HG03469 (cell line): ENCODE data around the gene DAND5.
"Not testable (repeated sequence)": the region's sequence is repeated elsewhere in the genome, so short reads cannot be mapped to it uniquely, and the experiment has no call there.

Experiments
- ATAC-seq: cut with Tn5 transposase; IDR thresholded peaks from one replicate; pipeline ENCODE4 v1.9.1; 2021; ENCODE audit warnings: mild to moderate bottlenecking, moderate library complexity, moderate number of reproducible peaks; ENCODE audit not compliant: unreplicated experiment

The DAND5 gene

DNA sequence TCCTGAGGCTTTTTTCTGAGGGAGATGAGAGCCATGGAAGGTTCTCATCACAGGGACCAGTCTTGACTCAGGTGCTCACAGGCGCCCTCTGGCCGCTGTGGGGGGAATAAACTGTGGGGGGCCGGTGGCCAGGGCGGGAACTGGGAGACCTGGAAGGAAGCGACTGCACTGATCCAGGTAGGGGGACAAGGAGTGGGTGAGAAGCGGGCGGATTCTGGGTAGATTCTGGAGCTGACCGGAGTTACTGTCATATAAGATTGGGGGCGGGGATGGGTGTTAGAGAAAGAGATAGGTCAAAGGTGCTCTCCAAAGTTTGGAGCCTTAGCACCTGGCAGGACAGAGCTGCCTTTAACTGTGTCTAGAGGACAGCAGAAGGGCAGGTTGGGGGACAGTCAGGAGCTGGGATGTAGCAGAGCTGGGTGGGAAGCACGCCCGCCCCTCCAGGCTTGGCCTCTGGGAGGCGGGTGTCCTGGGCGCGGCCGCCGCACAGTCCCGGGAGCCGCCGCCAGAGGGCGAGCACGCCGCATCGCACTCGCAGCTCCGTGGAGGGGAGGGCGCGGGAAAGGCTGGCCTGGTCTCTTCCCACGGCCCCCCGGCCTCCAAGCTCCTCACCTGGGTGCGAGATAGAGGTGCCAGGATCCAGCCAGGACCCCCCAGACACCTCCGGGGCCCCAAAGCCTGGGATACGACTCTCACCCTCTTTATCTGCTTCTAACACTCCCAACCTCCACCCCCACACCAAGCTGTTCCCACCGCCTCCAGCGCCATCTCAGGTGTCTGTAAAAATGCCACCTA, 4.2 kb upstream of the DAND5 start:
- ATAC-seq: no peak

- ATAC-seq: no peak
Observed at GRCh38 chr19:12965812-12966135, 3.6 kb upstream of the DAND5 start.

- no peak for ATAC-seq
Observed at GRCh38 chr19:12967907-12968306, 1.5 kb upstream of the DAND5 start.

DNA sequence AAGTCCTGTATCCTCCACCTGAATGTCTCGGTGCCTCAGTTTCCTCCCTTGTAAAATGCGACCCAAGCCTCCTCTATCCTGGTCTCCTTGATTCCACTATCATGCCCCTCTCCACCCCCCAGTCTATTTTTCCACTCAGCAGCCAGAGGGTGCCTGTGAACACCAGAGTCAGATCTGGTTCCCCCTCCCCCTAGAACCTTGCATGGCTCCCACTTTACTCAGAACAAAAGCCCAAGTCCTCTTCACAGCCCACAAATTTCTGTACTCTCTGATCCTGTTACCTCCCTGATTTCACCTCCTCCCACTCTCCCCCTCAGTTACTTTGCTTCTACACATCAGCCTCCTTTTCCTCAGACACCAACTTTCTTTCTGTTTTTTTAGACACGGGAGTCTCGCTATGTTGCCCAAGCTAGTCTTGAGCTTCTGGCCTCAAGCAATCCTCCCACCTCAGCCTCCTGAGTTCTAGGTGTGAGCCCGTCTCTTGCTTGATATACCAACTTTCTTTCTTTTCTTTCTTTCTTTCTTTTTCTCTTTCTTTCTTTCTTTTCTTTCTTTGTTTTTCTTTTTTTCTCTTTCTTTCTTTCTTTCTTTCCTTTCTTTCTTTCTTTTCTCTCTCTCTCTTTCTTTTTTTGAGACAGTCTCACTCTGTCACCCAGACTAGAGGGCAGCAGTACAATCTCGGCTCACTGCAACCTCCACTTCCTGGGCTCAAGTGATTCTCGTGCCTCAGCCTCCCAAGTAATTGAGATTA, 869 bp downstream of the DAND5 start:
- ATAC-seq: no peak

DNA sequence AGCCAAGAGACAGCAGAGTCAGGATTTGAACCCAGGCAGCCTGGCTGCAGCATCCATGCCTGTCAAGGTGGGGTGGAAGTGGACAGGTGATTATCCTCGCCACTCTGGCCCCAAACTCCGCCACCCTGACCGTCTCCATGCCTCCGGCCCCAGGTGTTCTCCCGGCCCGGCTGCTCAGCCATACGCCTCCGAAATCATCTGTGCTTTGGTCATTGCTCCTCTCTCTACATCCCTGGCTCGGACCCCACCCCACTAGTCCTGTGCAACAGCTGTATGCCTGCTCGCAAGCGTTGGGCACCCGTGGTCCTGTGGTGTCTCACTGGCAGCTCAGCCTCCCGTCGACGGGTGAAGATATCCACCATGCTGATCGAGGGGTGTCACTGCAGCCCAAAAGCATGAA, 3.9 kb downstream of the DAND5 start:
- no peak for ATAC-seq

DNA sequence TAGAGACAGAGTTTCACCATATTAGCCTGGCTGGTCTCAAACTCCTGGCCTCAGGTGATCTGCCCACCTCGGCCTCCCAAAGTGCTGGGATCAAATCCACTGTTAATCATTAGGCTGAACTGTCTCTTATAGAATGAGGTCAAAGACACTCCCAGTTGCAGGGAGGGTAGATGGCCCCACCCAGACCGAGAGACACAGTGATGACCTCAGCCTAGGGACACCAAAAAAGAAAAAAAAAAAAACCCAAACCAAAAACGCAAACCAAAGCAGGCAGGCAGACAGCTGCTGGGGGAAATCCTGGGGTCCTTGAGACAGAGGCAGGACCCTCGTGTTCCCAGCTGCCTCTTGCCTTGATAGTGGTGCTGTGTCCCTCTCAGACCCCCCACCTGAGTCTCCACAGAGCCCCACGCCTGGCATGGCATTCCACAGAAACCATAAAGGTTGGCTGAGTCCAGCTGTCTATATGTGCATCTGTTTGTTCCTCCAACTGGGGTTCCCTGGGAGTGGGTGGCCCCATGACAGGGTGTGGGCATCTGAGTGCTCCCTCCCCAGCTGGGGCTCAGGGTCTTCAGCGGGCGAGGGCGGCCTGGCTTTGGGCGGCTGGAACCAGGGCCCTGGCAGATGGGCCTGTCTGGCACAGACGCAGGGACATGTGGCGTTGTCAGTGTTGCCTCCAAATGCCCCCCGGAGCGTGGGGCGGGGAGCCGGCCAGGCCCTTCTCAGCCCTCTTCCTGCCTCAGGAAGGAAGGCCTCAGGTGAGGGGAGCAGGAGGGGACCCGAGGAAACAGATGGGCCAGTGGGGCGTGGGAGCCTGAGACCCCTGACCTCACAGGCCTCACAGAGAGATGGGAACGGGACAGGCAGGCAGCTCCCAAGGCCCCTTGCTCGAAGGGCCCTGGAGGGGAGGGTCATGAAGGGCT, 5.2 kb downstream of the DAND5 start:
- no peak for ATAC-seq

- ATAC-seq: no peak
Observed at GRCh38 chr19:12975221-12975741, 5.9 kb downstream of the DAND5 start.

DNA sequence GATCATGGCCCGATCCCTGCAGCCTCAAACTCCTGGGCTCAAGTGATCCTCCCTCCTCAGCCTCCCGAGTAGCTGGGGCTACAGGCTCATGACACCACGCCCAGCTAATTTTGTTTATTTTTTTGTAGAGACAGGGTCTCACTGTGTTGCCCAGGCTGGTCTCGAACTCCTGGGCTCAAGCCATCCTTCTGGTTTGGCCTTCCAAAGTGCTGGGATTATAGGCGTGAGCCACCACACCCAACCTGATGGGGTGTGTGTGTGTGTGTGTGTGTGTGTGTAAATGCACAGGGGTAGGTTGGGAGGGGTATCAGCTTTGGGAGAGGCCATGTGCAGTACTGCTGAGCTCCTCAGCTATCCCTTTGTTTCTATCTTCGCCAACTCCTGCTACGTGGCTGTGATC, 6.7 kb downstream of the DAND5 start:
- not testable (repeated sequence) for ATAC-seq

DNA sequence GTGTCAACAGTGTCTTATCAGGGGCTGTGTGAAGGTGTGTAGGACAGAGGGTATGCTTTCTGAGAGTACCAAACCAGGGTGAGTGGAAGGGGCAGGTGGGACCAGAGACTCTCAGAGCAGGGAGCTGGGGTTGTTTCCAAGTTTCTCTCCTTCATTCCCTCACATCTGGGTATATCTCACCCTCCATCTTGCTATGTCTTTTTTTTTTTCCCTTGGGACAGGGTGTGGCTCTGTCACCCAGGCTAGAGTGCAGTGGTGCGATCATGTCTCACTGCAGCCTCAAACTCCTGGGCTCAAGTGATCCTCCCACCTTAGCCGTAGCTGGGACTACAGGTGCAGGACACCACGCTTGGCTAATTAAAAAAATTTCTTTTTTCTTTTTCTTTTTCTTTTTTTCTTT, 10.6 kb downstream of the DAND5 start:
- ATAC-seq: no peak

DNA sequence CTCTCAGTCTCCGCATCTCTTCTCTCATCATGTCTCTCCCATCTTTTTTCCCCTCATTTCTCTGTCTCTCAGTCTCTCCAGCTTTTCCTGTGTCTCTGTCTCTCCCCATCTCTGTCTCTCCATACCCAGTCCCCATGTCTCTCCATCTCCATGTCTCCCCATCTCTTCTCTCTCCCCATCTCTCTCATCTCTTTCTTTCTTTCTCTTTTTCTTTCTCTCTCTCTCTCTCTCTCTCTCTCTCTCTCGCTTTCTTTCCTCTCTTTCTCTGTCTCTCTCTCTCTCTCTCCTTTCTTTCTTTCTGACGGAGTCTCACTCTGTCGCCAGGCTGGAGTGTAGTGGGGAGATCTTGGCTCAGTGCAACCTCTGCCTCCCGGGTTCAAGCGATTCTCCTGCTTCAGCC, 13.3 kb downstream of the DAND5 start:
- no peak for ATAC-seq

DNA sequence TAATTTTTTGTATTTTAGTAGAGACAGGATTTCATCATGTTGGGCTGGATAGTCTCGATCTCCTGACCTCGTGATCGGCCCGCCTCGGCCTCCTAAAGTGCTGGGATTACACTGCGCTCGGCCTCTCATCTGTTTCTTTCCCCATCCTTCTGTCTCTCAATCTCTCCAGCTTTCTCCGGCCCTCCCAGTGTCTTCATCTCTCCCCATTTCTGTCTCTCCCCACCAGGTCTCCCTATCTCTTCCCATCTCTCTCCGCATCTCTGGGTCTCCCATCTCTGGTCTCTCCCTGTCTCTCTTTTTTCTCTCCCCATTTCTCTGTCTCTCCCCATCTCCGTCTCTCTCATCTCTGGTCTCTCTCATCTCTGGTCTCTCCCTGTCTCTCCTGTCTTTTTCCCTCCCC, 13.7 kb downstream of the DAND5 start:
- ATAC-seq: no peak

GRCh38 chr19:12983542-12984142, 14.3 kb downstream of the DAND5 start:
- no peak for ATAC-seq

- no peak for ATAC-seq
Observed at GRCh38 chr19:12984143-12984627, 14.8 kb downstream of the DAND5 start.

DNA sequence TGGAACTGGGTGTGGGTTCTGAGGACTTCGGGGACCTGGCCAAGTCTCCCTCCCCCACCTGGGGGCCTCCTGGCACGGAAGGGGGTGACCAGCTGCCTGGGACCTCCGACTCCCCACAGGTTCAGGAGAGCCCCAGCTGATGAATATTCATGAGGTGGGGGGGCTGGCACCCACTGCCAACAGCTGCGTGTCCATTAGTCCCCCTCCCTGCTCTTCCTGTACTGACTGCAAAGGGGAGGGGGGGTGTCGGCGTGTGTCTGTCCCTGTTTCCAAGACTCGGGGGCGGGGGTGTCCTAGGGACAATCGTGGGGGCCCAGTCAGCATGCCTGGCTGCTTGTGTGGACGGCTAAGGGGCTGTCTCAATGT, 15.3 kb downstream of the DAND5 start:
- no peak for ATAC-seq

DNA sequence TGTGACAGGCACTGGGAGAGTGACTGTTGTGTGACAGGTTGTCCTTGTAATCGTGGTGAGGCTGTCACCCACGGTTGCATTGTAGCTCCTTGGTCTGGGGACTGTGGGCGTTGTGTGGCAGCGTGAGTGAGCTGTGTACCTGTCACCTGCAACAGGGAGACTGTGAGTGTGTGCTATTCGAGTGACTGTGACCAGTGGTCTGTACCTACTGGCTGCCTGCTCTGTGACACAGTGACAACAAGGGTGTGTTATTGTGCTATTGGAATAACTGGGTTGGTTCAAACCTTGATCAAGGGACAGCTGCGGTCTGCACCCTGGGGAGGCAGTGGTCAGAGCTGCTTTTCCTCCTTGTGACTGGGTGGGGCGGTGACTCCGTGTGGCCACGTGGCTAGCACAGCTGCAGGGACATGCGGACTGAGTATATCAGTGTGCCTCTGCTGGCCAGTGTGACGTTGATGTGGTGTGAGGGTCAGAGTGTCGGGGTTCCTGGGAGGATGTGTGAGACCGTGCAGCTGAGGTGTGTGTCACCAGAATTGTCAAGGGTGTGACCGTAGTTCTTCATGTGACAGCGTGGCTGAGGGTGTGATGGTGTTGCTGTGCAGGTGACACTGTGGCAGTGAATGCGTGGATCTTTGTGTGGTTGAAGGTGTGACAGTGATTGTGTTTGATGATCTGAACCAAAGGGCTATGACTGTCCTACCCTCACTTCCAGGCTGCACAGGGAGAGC, 15.8 kb downstream of the DAND5 start:
- ATAC-seq: no peak

- no peak for ATAC-seq
Observed at GRCh38 chr19:12986726-12987125, 17.4 kb downstream of the DAND5 start.

DNA sequence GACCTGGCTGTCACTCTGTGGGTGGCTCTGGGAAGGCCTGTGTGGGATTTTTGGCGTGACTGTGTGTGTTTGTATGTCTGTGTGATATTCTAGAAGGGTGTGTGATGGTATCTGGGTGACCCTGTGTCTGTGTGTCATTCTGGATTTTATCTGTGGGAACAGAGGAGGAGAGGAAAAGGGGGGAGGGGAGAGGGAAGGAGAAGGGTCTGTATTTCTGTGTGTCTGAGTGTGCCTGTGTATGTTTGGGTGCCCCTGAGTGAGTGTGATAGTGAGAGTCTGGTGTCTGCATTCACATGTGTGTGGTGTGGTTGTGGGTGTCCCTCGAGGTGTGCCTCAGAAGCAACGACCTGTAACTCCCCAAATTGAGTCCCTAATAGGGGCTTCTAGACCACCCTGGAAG, 17.8 kb downstream of the DAND5 start:
- ATAC-seq: no peak

DNA sequence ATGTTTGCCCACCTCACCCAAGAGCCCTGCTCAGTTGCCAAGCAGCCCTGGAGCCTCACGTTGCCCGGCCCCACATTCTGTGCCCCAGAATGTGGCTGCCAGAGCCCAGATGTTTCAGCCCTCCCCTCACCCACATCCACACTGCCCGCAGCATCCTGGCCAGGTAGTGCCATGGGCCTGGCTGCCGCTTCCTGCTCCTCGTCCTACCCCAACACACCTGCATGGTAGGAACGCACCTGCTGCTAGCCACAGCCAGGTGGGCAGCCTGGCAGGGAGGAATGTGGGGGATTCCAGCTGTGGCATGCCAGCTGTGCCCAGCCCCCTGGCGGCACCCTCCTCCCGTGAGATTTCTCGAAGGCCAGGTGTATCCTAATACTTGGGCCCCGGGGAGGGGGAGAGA, 18.4 kb downstream of the DAND5 start:
- no peak for ATAC-seq

GRCh38 chr19:12990431-12990830, 21.1 kb downstream of the DAND5 start:
- no peak for ATAC-seq

GRCh38 chr19:12990853-12991252, 21.5 kb downstream of the DAND5 start:
- ATAC-seq: no peak
